HL-60 (cell line): ENCODE results near the gene IRGC.

Experiments
- DNase-seq, 2 experiments: peaks; one replicate each; pipeline ENCODE4 v3.0.0-alpha.2; 2010 to 2020; ENCODE audit warnings: low read depth in 1 of 2, low spot score in 1 of 2
- H3K27ac ChIP-seq: fragments of 250-450 bp; sonication (Bioruptor Pico); replicated peaks from 2 replicates; pipeline ENCODE4 v1.5.1; 2020; ENCODE audit warnings: mild to moderate bottlenecking, moderate library complexity
- H3K27me3 ChIP-seq: fragments of 250-450 bp; sonication (Bioruptor Pico); 2 replicates; pipeline ENCODE4 v1.5.1; 2021; ENCODE audit warnings: mild to moderate bottlenecking, moderate library complexity; ENCODE audit not compliant: insufficient read depth, poor library complexity, severe bottlenecking
- H3K4me3 ChIP-seq: replicated peaks from 2 replicates; pipeline ENCODE4 v1.5.1; 2011; ENCODE audit warnings: mild to moderate bottlenecking, control low read depth, low read length; ENCODE audit not compliant: insufficient read depth
- GABPA ChIP-seq: IDR thresholded peaks from 2 replicates; pipeline ENCODE4 v1.6.1; 2012; ENCODE audit warnings: low read depth
- POLR2AphosphoS5 ChIP-seq: IDR thresholded peaks from 2 replicates; pipeline ENCODE4 v1.6.1; 2012; ENCODE audit warnings: low read depth
- SPI1 ChIP-seq: IDR thresholded peaks from 2 replicates; pipeline ENCODE4 v1.6.1; 2012; ENCODE audit warnings: low read depth, mild to moderate bottlenecking, borderline replicate concordance
- TF ChIP-seq, protein P1 (sequence below): IDR thresholded peaks from 2 replicates; pipeline ENCODE4 v1.6.1; 2012; ENCODE audit warnings: low read depth; ENCODE audit not compliant: insufficient replicate concordance
- TF ChIP-seq, protein P2 (sequence below): IDR thresholded peaks from one replicate; pipeline ENCODE4 v1.5.1; 2011; ENCODE audit warnings: low read length, control low read depth, inconsistent platforms; ENCODE audit not compliant: insufficient read depth

Gene IRGC

DNA sequence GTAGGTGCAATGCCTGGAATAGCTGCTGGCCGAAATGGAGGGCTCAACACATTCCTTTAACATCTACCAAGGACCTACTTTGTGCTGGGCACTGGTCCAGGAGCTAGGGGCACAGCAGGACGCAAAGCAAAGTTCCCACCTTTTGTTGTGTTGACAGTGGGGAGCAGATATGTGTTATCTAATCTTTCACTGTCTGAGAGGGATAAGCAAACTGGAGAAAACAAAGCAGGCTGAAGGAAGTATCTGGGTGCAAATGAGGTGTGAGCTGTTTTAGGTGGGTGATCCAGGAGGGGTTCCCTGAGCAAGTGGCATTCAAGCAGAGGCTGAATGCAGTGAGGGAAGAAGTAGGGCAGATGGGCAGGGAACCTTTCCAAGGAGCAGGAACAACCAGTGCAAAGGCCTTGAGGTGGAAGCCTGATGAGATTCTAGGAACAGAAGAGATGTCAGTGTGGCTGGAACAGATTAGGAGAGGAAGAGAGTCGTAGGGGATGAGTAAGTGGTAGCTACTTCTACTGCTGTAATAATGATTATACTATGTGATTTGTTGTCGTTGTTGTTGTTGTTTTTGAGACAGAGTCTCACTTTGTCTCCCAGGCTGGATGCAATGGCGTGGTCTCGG, 43.7 kb upstream of the IRGC start:
- TF ChIP-seq, protein P1, sequence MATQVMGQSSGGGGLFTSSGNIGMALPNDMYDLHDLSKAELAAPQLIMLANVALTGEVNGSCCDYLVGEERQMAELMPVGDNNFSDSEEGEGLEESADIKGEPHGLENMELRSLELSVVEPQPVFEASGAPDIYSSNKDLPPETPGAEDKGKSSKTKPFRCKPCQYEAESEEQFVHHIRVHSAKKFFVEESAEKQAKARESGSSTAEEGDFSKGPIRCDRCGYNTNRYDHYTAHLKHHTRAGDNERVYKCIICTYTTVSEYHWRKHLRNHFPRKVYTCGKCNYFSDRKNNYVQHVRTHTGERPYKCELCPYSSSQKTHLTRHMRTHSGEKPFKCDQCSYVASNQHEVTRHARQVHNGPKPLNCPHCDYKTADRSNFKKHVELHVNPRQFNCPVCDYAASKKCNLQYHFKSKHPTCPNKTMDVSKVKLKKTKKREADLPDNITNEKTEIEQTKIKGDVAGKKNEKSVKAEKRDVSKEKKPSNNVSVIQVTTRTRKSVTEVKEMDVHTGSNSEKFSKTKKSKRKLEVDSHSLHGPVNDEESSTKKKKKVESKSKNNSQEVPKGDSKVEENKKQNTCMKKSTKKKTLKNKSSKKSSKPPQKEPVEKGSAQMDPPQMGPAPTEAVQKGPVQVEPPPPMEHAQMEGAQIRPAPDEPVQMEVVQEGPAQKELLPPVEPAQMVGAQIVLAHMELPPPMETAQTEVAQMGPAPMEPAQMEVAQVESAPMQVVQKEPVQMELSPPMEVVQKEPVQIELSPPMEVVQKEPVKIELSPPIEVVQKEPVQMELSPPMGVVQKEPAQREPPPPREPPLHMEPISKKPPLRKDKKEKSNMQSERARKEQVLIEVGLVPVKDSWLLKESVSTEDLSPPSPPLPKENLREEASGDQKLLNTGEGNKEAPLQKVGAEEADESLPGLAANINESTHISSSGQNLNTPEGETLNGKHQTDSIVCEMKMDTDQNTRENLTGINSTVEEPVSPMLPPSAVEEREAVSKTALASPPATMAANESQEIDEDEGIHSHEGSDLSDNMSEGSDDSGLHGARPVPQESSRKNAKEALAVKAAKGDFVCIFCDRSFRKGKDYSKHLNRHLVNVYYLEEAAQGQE = no peak
- TF ChIP-seq SPI1 (no peak), POLR2AphosphoS5 (no peak), GABPA (no peak)
- TF ChIP-seq, protein P2, sequence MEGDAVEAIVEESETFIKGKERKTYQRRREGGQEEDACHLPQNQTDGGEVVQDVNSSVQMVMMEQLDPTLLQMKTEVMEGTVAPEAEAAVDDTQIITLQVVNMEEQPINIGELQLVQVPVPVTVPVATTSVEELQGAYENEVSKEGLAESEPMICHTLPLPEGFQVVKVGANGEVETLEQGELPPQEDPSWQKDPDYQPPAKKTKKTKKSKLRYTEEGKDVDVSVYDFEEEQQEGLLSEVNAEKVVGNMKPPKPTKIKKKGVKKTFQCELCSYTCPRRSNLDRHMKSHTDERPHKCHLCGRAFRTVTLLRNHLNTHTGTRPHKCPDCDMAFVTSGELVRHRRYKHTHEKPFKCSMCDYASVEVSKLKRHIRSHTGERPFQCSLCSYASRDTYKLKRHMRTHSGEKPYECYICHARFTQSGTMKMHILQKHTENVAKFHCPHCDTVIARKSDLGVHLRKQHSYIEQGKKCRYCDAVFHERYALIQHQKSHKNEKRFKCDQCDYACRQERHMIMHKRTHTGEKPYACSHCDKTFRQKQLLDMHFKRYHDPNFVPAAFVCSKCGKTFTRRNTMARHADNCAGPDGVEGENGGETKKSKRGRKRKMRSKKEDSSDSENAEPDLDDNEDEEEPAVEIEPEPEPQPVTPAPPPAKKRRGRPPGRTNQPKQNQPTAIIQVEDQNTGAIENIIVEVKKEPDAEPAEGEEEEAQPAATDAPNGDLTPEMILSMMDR = no peak
- Histone ChIP-seq H3K27me3 (no peaks in the 10 kb centered on the region), H3K4me3 (no peak overlapping the region), H3K27ac (no peak overlapping the region)
- DNase-seq = no peak

DNA sequence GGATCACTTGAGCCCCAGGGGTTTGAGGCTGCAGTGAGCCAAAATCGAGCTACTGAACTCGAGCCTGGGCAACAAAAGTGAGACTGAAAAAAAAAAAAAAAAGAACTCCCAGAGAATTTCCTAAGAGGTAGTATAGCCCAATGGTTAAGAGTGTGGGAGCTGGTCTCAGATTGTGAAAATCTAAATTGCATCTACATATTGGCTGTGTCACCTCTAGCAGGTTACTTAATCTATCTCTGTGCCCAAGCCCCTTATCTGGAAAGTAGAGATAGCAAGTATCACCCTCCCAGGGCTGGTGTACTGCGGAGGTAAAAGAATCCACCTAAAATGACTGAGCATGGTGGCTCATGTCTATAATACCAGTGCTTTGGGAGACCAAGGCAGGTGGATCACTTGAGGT, 42.2 kb upstream of the IRGC start:
- Histone ChIP-seq H3K27me3 (no peaks in the 10 kb centered on the region), H3K4me3 (no peak overlapping the region), H3K27ac (peak overlapping the region; percentile 88)
- no peak for TF ChIP-seq SPI1
- TF ChIP-seq GABPA = no peak
- TF ChIP-seq, protein P1 = no peak
- TF ChIP-seq, protein P2 = no peak
- TF ChIP-seq POLR2AphosphoS5 = no peak
- peak in 1 of 2 experiments; percentile 48 for DNase-seq

DNA sequence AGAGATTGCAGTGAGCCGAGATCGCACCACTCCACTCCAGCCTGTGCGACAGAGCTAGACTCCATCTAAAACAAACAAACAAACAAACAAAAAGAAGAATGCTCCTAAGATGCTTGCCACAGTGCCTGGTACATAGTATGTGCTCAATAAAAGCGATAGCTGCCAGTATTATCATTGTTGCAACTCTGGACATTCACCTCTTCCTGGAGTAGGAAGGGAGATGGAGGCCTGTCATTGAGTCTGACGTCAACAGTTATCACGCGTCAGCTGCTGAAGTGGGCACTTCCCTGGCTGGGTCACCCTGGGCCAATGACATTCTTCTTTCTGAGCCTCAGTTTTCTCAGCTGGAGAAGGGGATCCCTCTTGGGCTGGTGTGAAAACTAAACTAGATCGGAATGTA, 41.7 kb upstream of the IRGC start:
- TF ChIP-seq, protein P1 = no peak
- Histone ChIP-seq H3K4me3 (no peak overlapping the region), H3K27ac (peak overlapping the region; percentile 88), H3K27me3 (no peaks in the 10 kb centered on the region)
- peak in 1 of 2 experiments; percentile 51 for DNase-seq

DNA sequence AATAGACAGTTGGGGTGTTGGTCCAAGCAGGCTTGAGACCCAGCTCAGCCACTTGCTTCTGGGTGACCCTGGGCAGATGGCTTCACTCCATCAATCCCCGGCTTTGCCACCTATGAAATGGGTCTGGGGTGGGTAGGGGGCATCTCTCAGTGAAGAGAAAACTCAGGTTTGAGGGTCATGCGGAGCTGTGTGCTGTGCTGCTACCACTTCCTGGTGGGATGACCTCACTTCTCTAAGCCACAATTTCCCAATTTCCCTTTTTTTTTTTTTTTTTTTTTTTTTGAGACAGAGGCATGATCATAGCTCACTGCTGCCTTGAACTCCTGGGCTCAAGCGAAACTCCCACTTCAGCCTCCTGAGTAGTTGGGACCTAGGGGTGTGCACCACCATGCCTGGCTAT, 41.3 kb upstream of the IRGC start:
- Histone ChIP-seq H3K27ac (peak overlapping the region; percentile 88), H3K4me3 (no peak overlapping the region), H3K27me3 (no peaks in the 10 kb centered on the region)
- DNase-seq = peak in 1 of 2 experiments; percentile 57
- peak; percentile 69; the same call in 1 of the 2 replicates for TF ChIP-seq SPI1
- TF ChIP-seq, protein P2 = no peak
- TF ChIP-seq, protein P1 = no peak
- TF ChIP-seq GABPA = peak; percentile 15; the same call in 1 of the 2 replicates
